K562 (cell line): ENCODE results near the gene BCO2. TPM values are rescaled to one million over a fixed set of nuclear protein-coding genes. Genes with fewer than 3 reads are reported as not detected.

Experiments
- ATAC-seq: fragments of 200-7000 bp; cut with Tn5 transposase; 3 replicates; pipeline ENCODE4 v1.9.1; 2020; ENCODE audit warnings: moderate library complexity
- BruUV-seq: library from RNA; stranded (reverse); fragments of 400-500 nt; replicated peaks from 2 replicates; lab custom pipeline; 2021; lab: Mats Ljungman, UMichigan
- CTCF ChIA-PET: fragments of 300-600 bp; formaldehyde crosslinking; extraction: SDS; loops from one replicate; lab custom pipeline; 2021; ENCODE audit warnings: low intra/inter-chr PET ratio; lab: Yijun Ruan, JAX
- POLR2A ChIA-PET: fragments of 300-600, 350-650 bp; sonication (Branson Sonifier 250); formaldehyde crosslinking; extraction: SDS; loops from one replicate; lab custom pipeline; 2021; ENCODE audit warnings: antibody characterized with exemption, inconsistent platforms; lab: Yijun Ruan, JAX
- DNase-seq, 4 experiments: peaks; one replicate each; pipeline versions ENCODE4 v3.0.0 to v3.0.0-alpha.2; 2011 to 2018; ENCODE audit warnings: low spot score in 3 of 4, mixed read lengths in 3 of 4; ENCODE audit errors: extremely low read depth in 1 of 4
- FAIRE-seq: peaks from 2 replicates; lab custom pipeline; 2011; peaks lifted over from hg19 to GRCh38; lab: Jason Lieb, UNC
- H2AFZ ChIP-seq: 2 replicates; pipeline ENCODE4 v1.6.0; 2011; ENCODE audit warnings: low read depth, low read length, control low read depth, inconsistent platforms
- H3K27ac ChIP-seq: fragments of 200-600 bp; 3 replicates; pipeline ENCODE4 v1.8.0; 2011; ENCODE audit warnings: low read depth, mild to moderate bottlenecking, control low read depth, inconsistent platforms, low read length, moderate library complexity, mixed read lengths; ENCODE audit errors: extremely low read depth
- H3K27me3 ChIP-seq, 2 experiments: fragments of 300-600 bp in 1 of 2; 2 replicates in 1 of 2; 3 replicates in 1 of 2; pipeline versions ENCODE4 v1.6.0 to v1.8.0; 2011; ENCODE audit warnings: inconsistent platforms in 2 of 2, low read length in 2 of 2, mild to moderate bottlenecking in 1 of 2, mixed read lengths in 1 of 2, moderate library complexity in 1 of 2; ENCODE audit not compliant: control insufficient read depth in 2 of 2, insufficient read depth in 2 of 2
- H3K36me3 ChIP-seq: fragments of 300-600 bp; 3 replicates; pipeline ENCODE4 v1.8.0; 2011; ENCODE audit warnings: mild to moderate bottlenecking, low read length, inconsistent platforms; ENCODE audit not compliant: control insufficient read depth, insufficient read depth
- H3K4me1 ChIP-seq, 2 experiments: fragments of 200-600 bp in 1 of 2; replicated peaks in 1 of 2; 2 replicates in 1 of 2; 3 replicates in 1 of 2; pipeline versions ENCODE4 v1.5.1 to v1.8.0; 2011; ENCODE audit warnings: inconsistent platforms in 2 of 2, low read length in 2 of 2, mild to moderate bottlenecking in 1 of 2, mixed read lengths in 1 of 2, moderate library complexity in 1 of 2; ENCODE audit not compliant: control insufficient read depth in 2 of 2, insufficient read depth in 2 of 2
- H3K4me2 ChIP-seq: 2 replicates; pipeline ENCODE4 v1.6.1; 2011; ENCODE audit warnings: low read length, control low read depth, inconsistent platforms, mixed read lengths; ENCODE audit not compliant: insufficient read depth
- H3K4me3 ChIP-seq: fragments of 200-600 bp; sonication (generic), shearing (Covaris generic); 2 replicates; pipeline ENCODE4 v1.5.1; 2016; ENCODE audit warnings: control low read depth, inconsistent platforms
- H3K79me2 ChIP-seq: fragments of 200-600 bp; 3 replicates; pipeline ENCODE4 v1.8.0; 2011; ENCODE audit warnings: low read length, inconsistent platforms; ENCODE audit not compliant: control insufficient read depth, insufficient read depth
- H3K9ac ChIP-seq, 2 experiments: 2 replicates each; pipeline versions ENCODE4 v1.6.0 to v1.6.1; 2011; ENCODE audit warnings: low read depth in 2 of 2, low read length in 2 of 2, control low read depth in 1 of 2, inconsistent platforms in 1 of 2, mild to moderate bottlenecking in 1 of 2, mixed read lengths in 1 of 2; ENCODE audit not compliant: insufficient read depth in 1 of 2
- H3K9me1 ChIP-seq: one replicate; pipeline ENCODE4 v1.6.0; 2011; ENCODE audit warnings: inconsistent platforms, mild to moderate bottlenecking, low read length, moderate library complexity; ENCODE audit not compliant: control insufficient read depth, insufficient read depth
- H3K9me3 ChIP-seq: replicated peaks from 2 replicates; pipeline ENCODE4 v1.5.1; 2011; ENCODE audit warnings: low read depth, low read length, inconsistent platforms; ENCODE audit not compliant: control insufficient read depth, insufficient read depth
- H4K20me1 ChIP-seq: replicated peaks from 2 replicates; pipeline ENCODE4 v1.6.1; 2011; ENCODE audit warnings: low read length, inconsistent platforms, mixed read lengths; ENCODE audit not compliant: control insufficient read depth, insufficient read depth
- EP400 ChIP-seq: fragments of 450-650 bp; IDR thresholded peaks from 2 replicates; pipeline ENCODE4 v1.6.1; 2017; ENCODE audit warnings: antibody characterized with exemption, mild to moderate bottlenecking, moderate library complexity
- NFRKB ChIP-seq: fragments of 450-650 bp; IDR thresholded peaks from 2 replicates; pipeline ENCODE4 v1.6.1; 2016; ENCODE audit warnings: low read depth
- NR4A1 ChIP-seq, 2 experiments: fragments of 250-450 bp in 1 of 2; fragments of 450-650 bp in 1 of 2; sonication (Bioruptor Pico) in 1 of 2; IDR thresholded peaks; 2 replicates each; pipeline versions ENCODE4 v1.4.0 to v1.6.1; 2016 to 2020; ENCODE audit warnings: mild to moderate bottlenecking in 2 of 2, missing compliant biosample characterization in 1 of 2, missing genetic modification characterization in 1 of 2, moderate library complexity in 1 of 2
- SMAD3 ChIP-seq: fragments of 450-650 bp; formaldehyde crosslinking; conservative IDR thresholded peaks from 2 replicates; pipeline ENCODE4 v1.4.0; 2020; ENCODE audit warnings: mild to moderate bottlenecking
- ZNF134 ChIP-seq: fragments of 250-450 bp; sonication (Bioruptor Pico); conservative IDR thresholded peaks from 2 replicates; pipeline ENCODE4 v1.4.0; 2020
- ZNF431 ChIP-seq: sonication (generic); formaldehyde crosslinking; IDR thresholded peaks from 2 replicates; pipeline ENCODE4 v1.8.0; 2022; ENCODE audit warnings: mild to moderate bottlenecking, missing genetic modification reagents
- WGBS: fragments of 100-300 bp; shearing (Covaris generic); methylation state at CpG from one replicate; pipeline ENCODE4 v1.1.6; 2016; ENCODE audit warnings: low coverage, mixed read lengths; ENCODE audit not compliant: insufficient coverage; ENCODE audit errors: missing lambda C conversion rate; 5-methylcytosine and 5-hydroxymethylcytosine counted together
- in situ Hi-C: fragments of 300-500 bp; cut with MboI; formaldehyde crosslinking; loops from 4 replicates; pipeline ENCODE4 v1.15.0; 2018; ENCODE audit warnings: inconsistent platforms, mixed read lengths
- intact Hi-C: fragments of 100-400 bp; cut with micrococcal nuclease; formaldehyde crosslinking; loops from 2 replicates; pipeline ENCODE4 v1.14.2; 2022
- polyA plus RNA-seq, 8 experiments: library from polyadenylated mRNA; depleted of rRNA in 4 of 8; stranded (reverse) in 5 of 8; unstranded in 3 of 8; fragments of >200 nt; fragmentation: Nextera tagmentation in 2 of 8; fragmentation: Illumina TruSeq in 1 of 8; extraction: Ambion mirVana in 2 of 8; extraction: Trizol in 1 of 8; gene quantifications; 2 replicates each; pipeline versions ENCODE4 v1.2.1 to v1.2.3, GENCODE V29; 2011 to 2014; ENCODE audit warnings: inconsistent platforms in 1 of 8, missing spikeins in 1 of 8
- total RNA-seq, 7 experiments: library from RNA; depleted of rRNA in 6 of 7; stranded (reverse); fragments of >200 nt in 6 of 7; fragmentation: Illumina TruSeq in 2 of 7; extraction: Trizol in 2 of 7; gene quantifications; 2 replicates each; pipeline versions ENCODE4 v1.2.1 to v1.2.3, GENCODE V29; 2011 to 2021; ENCODE audit warnings: low replicate concordance in 1 of 7
- TF ChIP-seq, protein P1 (sequence below), 2 experiments: fragments of 450-650 bp in 1 of 2; sonication (generic) in 1 of 2; formaldehyde crosslinking; conservative IDR thresholded peaks; 2 replicates each; pipeline versions ENCODE4 v1.4.0 to v1.8.1; 2020 to 2022; ENCODE audit warnings: mild to moderate bottlenecking in 1 of 2, missing genetic modification reagents in 1 of 2

Gene BCO2
- total and polyA plus RNA-seq, 9 of the 15 experiments (the other 6 are each of a cell fraction or from before 2014, with no cell fraction given): 0.21 to 1.0 (median 0.47) TPM; not detected in 1

- H3K27me3 ChIP-seq: no peaks in the 10 kb centered on the region
- no peak for ATAC-seq
- no peak for TF ChIP-seq NFRKB
- no peak for TF ChIP-seq ZNF431 (CRISPR knock-in tag)
- TF ChIP-seq EP400: no peak
- no peak for TF ChIP-seq SMAD3 (CRISPR knock-in tag)
- TF ChIP-seq, protein P1, sequence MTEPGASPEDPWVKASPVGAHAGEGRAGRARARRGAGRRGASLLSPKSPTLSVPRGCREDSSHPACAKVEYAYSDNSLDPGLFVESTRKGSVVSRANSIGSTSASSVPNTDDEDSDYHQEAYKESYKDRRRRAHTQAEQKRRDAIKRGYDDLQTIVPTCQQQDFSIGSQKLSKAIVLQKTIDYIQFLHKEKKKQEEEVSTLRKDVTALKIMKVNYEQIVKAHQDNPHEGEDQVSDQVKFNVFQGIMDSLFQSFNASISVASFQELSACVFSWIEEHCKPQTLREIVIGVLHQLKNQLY (CRISPR knock-in tag; conservative IDR thresholded peaks at IDR 0.05): no peak
- no peak for TF ChIP-seq NR4A1 (CRISPR knock-in tag; IDR thresholded peaks at IDR 0.05)
- TF ChIP-seq NR4A1 (tag; IDR thresholded peaks at IDR 0.05): no peak
- no peak for TF ChIP-seq ZNF134 (CRISPR knock-in tag)
- no TSS peak for BruUV-seq
- 68% methylated on average over 4 of the region's 4 CpGs for WGBS
- H3K9me3 ChIP-seq: no peaks in the 10 kb centered on the region
- peaks cover 26% of the 10 kb centered on the region for H3K79me2 ChIP-seq
- no peak for DNase-seq
- H3K9ac ChIP-seq: peak overlapping the region in 1 of 2 experiments; percentile 88; a peak in 2 of 4 replicates
- FAIRE-seq: no peak
- peak overlapping the region; percentile 91 for H3K4me2 ChIP-seq
- in situ Hi-C loops: loop anchor here (10.0 kb wide), 2 partner anchors 327 to 623 kb away; partner anchors contain the start of gene SIK2
- H3K4me1 ChIP-seq: peaks cover 5% of the 10 kb centered on the region in 2 experiments; a peak in 3 of 5 replicates
- no peaks in the 10 kb centered on the region for H4K20me1 ChIP-seq
- peak overlapping the region; percentile 85 for H3K4me3 ChIP-seq
- POLR2A ChIA-PET: interaction anchor here (1.1 kb wide), 1 partner anchor 13 kb away, joined by 3 read pairs; no protein-coding TSS in a partner anchor
- no peak overlapping the region for H3K27ac ChIP-seq
- H2AFZ ChIP-seq: no peak overlapping the region
- CTCF ChIA-PET: no interaction called here
- H3K36me3 ChIP-seq: peaks cover 37% of the 10 kb centered on the region
- intact Hi-C loops: no loop called here
- H3K9me1 ChIP-seq: no peaks in the 10 kb centered on the region
Measured at GRCh38 chr11:112227471-112227870, 52.2 kb downstream of the BCO2 start.
